HCT116 (cell line): ENCODE measurements around the gene GRIN3A.

Experiments
- CEBPB ChIP-seq: IDR thresholded peaks from 2 replicates; pipeline ENCODE4 v1.6.1; 2012; ENCODE audit warnings: low read depth
- CTCF ChIP-seq, 3 experiments: fragments of 200-600 bp in 1 of 3; sonication (generic) in 1 of 3; IDR thresholded peaks in 2 of 3; conservative IDR thresholded peaks in 1 of 3; 2 replicates each; pipeline ENCODE4 v1.5.1; 2012 to 2017; ENCODE audit warnings: low read depth in 2 of 3, low read length in 2 of 3, antibody characterized with exemption in 1 of 3, borderline replicate concordance in 1 of 3, control low read depth in 1 of 3, mild to moderate bottlenecking in 1 of 3, mixed read lengths in 1 of 3, mixed run types in 1 of 3, moderate library complexity in 1 of 3; ENCODE audit not compliant: insufficient read depth in 1 of 3
- EGR1 ChIP-seq: IDR thresholded peaks from 2 replicates; pipeline ENCODE4 v1.6.1; 2012; ENCODE audit warnings: low read depth
- ELF1 ChIP-seq: IDR thresholded peaks from 2 replicates; pipeline ENCODE4 v1.6.1; 2012; ENCODE audit warnings: low read depth, borderline replicate concordance
- EZH2 ChIP-seq: fragments of 200-600 bp; sonication (generic); IDR thresholded peaks from 2 replicates; pipeline ENCODE4 v1.6.1; 2017; ENCODE audit warnings: antibody characterized with exemption, mixed run types
- EZH2phosphoT487 ChIP-seq: fragments of 200-600 bp; IDR thresholded peaks from 2 replicates; pipeline ENCODE4 v1.6.1; 2018; ENCODE audit warnings: antibody characterized with exemption, borderline replicate concordance
- JUND ChIP-seq: IDR thresholded peaks from 2 replicates; pipeline ENCODE4 v1.6.1; 2012
- POLR2A ChIP-seq: IDR thresholded peaks from 2 replicates; pipeline ENCODE4 v1.7.0; 2011; ENCODE audit warnings: borderline replicate concordance; ENCODE audit not compliant: insufficient read depth, insufficient read length; ENCODE audit errors: extremely low read depth
- POLR2AphosphoS5 ChIP-seq: IDR thresholded peaks from 2 replicates; pipeline ENCODE4 v1.6.1; 2011; ENCODE audit warnings: mild to moderate bottlenecking, low read depth, low read length, moderate library complexity
- RAD21 ChIP-seq: IDR thresholded peaks from 2 replicates; pipeline ENCODE4 v1.6.1; 2012; ENCODE audit warnings: low read depth, mild to moderate bottlenecking
- REST ChIP-seq: IDR thresholded peaks from 2 replicates; pipeline ENCODE4 v1.6.1; 2012; ENCODE audit warnings: low read depth
- SP1 ChIP-seq: IDR thresholded peaks from 2 replicates; pipeline ENCODE4 v1.6.1; 2012; ENCODE audit warnings: low read depth
- TCF7L2 ChIP-seq: IDR thresholded peaks from 2 replicates; pipeline ENCODE4 v1.7.0; 2011; ENCODE audit warnings: borderline replicate concordance, inconsistent platforms; ENCODE audit not compliant: insufficient read depth, insufficient read length; ENCODE audit errors: extremely low read depth
- ZNF274 ChIP-seq: fragments of 200-500 bp; sonication (Bioruptor generic); IDR thresholded peaks from 2 replicates; pipeline ENCODE4 v1.6.1; 2014; ENCODE audit warnings: mild to moderate bottlenecking, low read depth, low read length, inconsistent platforms

DNA sequence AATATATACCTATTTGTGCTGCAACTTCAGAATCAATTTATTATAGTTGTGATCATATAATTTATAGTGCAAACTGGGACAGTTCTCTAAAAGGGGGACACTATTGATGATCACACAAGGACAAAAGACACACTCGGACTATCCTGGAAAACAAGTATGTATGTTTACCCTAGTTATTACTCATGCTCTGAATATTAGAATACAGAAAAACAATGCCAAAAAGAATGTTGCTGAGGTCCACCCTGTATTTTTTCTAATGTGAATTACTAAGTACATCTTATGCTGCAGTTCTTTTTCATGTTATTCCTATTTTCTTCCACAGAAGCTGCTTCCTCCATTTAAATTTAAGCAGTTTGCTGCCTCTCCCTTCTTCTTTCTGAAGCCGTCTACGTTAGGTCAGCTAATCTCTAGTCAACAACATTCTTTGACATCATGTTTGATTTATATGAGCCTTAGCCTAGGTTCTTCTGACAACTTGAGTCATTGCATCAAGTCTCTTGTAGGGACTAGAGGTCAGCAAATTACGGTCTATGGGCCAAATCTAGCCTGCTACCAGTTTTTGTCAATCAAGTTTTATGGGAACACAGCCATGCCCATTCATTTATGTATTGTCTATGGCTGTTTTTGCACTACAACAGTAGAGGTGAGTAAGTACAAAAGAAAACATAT, 103.6 kb downstream of the GRIN3A start:
- no peak for TF ChIP-seq CTCF (IDR thresholded peaks at IDR 0.05 in 2 of 3, conservative IDR thresholded peaks at IDR 0.05 in 1 of 3; ENCODE audit: borderline replicate concordance in 1 of 3, insufficient read depth in 1 of 3, low read depth in 2 of 3, low read length in 2 of 3)
- no peak for TF ChIP-seq ZNF274
- TF ChIP-seq POLR2A: no peak
- no peak for TF ChIP-seq JUND
- no peak for TF ChIP-seq RAD21
- TF ChIP-seq EZH2: no peak
- TF ChIP-seq EGR1: no peak
- TF ChIP-seq REST: no peak
- TF ChIP-seq TCF7L2: no peak
- TF ChIP-seq CEBPB: no peak
- TF ChIP-seq ELF1: no peak
- TF ChIP-seq EZH2phosphoT487: no peak
- TF ChIP-seq SP1: no peak
- no peak for TF ChIP-seq POLR2AphosphoS5
